RWPE1 (cell line): ENCODE measurements around the gene OR1L8.
A peak's percentile ranks its signal among the peaks of the same experiment; 100 is the strongest.
"Not testable (repeated sequence)": the region's sequence is repeated elsewhere in the genome, so short reads cannot be mapped to it uniquely, and the experiment has no call there.

ENCODE experiments used
- CTCF ChIA-PET: fragments of 350-600 bp; sonication (Branson Sonifier 250); formaldehyde crosslinking; extraction: SDS; loops from one replicate; lab custom pipeline; 2021; lab: Yijun Ruan, JAX
- POLR2A ChIA-PET: fragments of 400-600 bp; formaldehyde crosslinking; extraction: SDS; loops from one replicate; lab custom pipeline; 2020; ENCODE audit warnings: antibody characterized with exemption; ENCODE audit not compliant: low non-redundant PET; lab: Yijun Ruan, JAX
- DNase-seq: peaks from one replicate; pipeline ENCODE4 v3.0.0; 2012; ENCODE audit warnings: low spot score
- H3K27ac ChIP-seq: fragments of 450-650 bp; 2 replicates; pipeline ENCODE4 v1.5.1; 2017
- CTCF ChIP-seq: fragments of 450-650 bp; conservative IDR thresholded peaks from 2 replicates; pipeline ENCODE4 v1.5.1; 2017; ENCODE audit warnings: low read depth, mild to moderate bottlenecking

The OR1L8 gene

GRCh38 chr9:122583284-122583683, at the start of gene OR1L8:
OR1L8 (minus strand) TSS chr9:122583384; CDS start chr9:122568477, 14,907 bp downstream.
- H3K27ac ChIP-seq, POLR2A ChIA-PET, DNase-seq: not testable (repeated sequence)
- CTCF ChIA-PET: interaction anchor here (0.6 kb wide), 2 partner anchors 84 to 108 kb away, joined by 3 to 6 read pairs; no protein-coding TSS in a partner anchor

GRCh38 chr9:122619996-122620395, 36.8 kb upstream of the OR1L8 start:
- CTCF ChIA-PET: interaction anchor here (0.6 kb wide), 1 partner anchor 32 kb away, joined by 7 read pairs; no protein-coding TSS in a partner anchor

GRCh38 chr9:122614362-122614761, 31.2 kb upstream of the OR1L8 start, which contains the start of gene OR1Q1:
OR1Q1 (plus strand) TSS chr9:122614738; CDS start chr9:122614738, 0 bp downstream.
- POLR2A ChIA-PET: no interaction called here
- DNase-seq: no peak
- CTCF ChIA-PET: no interaction called here
- no peak within 1 kb of the TSS for H3K27ac ChIP-seq
- no peak for TF ChIP-seq CTCF

More at GRCh38 chr9:122619996-122620395, 36.8 kb upstream of the OR1L8 start:
- no peak for DNase-seq
- H3K27ac ChIP-seq: no peak overlapping the region
- POLR2A ChIA-PET: no interaction called here
- TF ChIP-seq CTCF: no peak

GRCh38 chr9:122609804-122610203, 26.6 kb upstream of the OR1L8 start:
- ChIA-PET CTCF (no interaction called here), POLR2A (no interaction called here)
- no peak for TF ChIP-seq CTCF
- peak; percentile 17 for DNase-seq
- no peak overlapping the region for H3K27ac ChIP-seq

GRCh38 chr9:122606587-122606986, 23.4 kb upstream of the OR1L8 start:
- POLR2A ChIA-PET: no interaction called here
- no peak for TF ChIP-seq CTCF
- H3K27ac ChIP-seq: no peak overlapping the region
- no peak for DNase-seq
- CTCF ChIA-PET: no interaction called here

GRCh38 chr9:122605691-122606090, 22.5 kb upstream of the OR1L8 start:
- CTCF ChIA-PET: no interaction called here
- no peak for TF ChIP-seq CTCF
- POLR2A ChIA-PET: no interaction called here
- no peak for DNase-seq
- H3K27ac ChIP-seq: no peak overlapping the region

GRCh38 chr9:122580360-122580759, 2.8 kb downstream of the OR1L8 start:
- H3K27ac ChIP-seq: no peak overlapping the region
- peak; percentile 73 for DNase-seq
- ChIA-PET POLR2A (no interaction called here), CTCF (interaction anchor here (0.6 kb wide), 2 partner anchors 106 to 748 kb away, joined by 3 to 5 read pairs; no protein-coding TSS in a partner anchor)
- TF ChIP-seq CTCF: no peak
